GM08714 (cell line): ENCODE results near the gene PAPLN.

Source experiments
- H3K4me3 ChIP-seq: fragments of 200-500 bp; sonication (Bioruptor generic); 2 replicates; pipeline ENCODE4 v1.5.1; 2014; ENCODE audit warnings: mild to moderate bottlenecking, low read length, inconsistent platforms
- ZNF274 ChIP-seq: IDR thresholded peaks from 2 replicates; pipeline ENCODE4 v1.6.1; 2012; ENCODE audit warnings: mild to moderate bottlenecking, low read depth, low read length

Gene PAPLN

DNA sequence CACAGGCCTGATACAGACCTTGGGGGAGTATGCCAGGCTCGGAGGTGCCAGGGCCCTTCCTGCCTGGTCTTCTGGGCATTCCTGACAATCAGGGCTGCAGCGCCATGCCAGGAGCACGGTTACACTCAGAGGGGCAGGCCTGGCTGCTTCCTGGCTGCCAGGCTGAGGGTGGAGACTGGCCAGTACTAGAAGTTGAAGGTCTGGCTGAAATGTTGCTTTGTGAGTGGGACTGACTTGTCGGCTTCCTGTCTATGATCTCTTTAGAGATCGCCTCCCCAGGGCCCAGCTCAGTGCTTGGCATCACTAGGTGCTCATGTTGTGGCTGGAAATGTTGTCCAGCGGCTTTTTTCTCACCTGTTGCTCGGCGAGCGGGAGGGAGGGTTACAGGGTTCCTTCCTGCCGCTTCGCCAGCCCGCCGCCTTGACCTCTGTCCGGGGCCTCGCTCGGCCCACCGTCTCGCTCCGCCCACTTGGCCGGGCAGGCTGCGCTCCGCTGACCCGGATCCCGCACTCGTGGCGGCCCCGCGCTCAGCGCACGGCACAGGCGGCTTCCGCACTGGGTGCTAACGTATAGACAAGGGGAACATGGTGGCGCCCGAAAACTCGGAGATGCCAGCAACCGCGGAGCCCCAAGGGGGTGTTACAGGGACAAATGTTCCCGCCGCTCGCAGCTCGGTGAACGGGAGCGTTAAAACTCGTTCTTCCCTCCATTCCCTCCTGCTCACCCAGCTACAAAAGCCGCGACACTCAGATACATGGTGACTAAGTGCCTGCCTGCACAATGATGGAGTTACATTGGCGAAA is 32.6 kb downstream of the PAPLN start:
- TF ChIP-seq ZNF274: no peak
- no peak overlapping the region; the same call in 1 of the 2 replicates for H3K4me3 ChIP-seq

DNA sequence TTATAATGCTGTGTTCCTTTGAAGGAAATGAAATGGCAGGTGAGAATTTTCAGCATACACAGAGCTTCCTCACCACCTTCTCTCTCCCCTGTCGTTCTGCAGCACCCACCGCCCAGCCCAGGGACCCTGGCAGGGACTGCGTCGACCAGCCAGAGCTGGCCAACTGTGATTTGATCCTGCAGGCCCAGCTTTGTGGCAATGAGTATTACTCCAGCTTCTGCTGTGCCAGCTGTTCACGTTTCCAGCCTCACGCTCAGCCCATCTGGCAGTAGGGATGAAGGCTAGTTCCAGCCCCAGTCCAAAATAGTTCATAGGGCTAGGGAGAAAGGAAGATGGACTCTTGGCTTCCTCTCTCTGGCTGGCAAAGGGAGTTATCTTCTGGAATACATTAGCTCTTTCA is 35.1 kb downstream of the PAPLN start:
- H3K4me3 ChIP-seq: no peak overlapping the region
- TF ChIP-seq ZNF274: no peak

DNA sequence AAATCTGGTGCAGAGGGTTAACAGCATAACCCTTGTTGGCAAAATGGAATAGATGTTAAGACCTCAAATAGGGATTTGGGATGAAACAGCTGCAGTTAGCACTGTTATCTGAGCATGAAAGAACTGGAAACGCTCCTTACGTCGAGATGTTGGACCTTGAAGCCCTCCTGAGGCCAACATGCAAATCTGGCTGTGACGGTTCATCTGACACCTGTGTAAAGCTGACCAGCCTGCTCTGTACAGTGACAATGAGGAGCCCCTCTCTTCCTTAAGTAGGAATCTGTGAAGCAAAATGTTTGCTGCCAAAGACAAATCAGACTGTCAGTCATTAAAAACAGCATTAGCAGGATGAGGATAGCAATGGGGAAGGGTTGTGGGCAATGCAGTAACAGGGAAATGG is 36.5 kb downstream of the PAPLN start:
- TF ChIP-seq ZNF274: no peak
- H3K4me3 ChIP-seq: no peak overlapping the region

DNA sequence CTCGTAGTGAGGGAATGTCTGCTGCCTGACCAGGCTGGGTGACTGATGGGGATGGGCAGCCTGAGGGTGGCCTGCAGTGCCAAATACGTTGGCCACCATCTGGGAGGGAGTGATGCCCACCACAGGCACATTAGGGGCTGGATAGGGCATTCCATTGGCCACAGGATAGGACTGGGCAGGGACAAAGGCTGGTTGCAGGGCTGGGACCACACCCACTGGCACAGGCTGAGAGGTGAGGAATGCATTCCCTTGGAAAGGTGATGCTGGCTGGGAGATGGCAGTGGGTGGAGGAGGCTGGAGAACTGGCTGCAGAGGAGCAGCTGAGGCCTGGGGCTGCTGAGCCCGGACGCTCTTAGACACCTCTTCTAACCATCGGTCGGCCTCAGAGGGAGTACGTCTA is 39.5 kb downstream of the PAPLN start:
- H3K4me3 ChIP-seq: no peak overlapping the region
- no peak for TF ChIP-seq ZNF274

DNA sequence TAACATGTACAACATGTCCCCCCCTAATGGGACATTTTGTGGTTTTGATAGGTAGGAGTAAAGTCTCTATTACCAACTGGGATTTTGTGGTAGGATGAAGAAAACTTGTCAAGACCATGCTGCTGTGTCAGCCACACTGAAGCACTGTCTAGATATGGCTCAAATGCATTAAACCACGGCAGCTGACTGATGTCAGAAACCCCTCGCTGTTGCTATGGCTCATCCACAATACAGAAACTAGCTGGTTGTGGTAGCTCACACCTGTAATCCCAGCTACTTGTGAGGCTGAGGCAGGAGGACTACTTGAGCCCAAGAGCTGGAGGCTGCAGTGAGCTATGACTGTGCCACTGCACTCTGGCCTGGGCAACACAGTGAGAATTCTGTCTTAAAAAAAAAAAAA is 40.1 kb downstream of the PAPLN start:
- no peak overlapping the region for H3K4me3 ChIP-seq
- no peak for TF ChIP-seq ZNF274

DNA sequence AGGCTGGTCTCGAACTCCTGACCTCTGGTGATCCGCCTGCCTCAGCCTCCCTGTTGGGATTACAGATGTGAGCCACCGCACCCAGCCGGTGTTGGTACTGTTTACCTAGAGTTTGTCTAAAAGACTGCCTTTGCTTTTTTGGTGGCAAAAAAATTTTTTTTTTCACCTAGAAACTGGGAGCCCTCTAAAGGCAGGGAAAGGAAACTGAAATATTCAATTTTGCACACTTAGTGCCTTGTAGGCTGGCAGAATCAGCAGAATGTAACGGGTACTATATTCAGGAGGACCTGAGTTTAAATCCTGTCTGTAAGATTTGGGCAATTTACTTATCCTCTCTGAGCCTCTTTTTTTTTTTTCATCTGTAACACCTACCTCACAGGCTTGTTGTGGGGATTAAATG is 43.6 kb downstream of the PAPLN start:
- no peak for TF ChIP-seq ZNF274
- H3K4me3 ChIP-seq: no peak overlapping the region

DNA sequence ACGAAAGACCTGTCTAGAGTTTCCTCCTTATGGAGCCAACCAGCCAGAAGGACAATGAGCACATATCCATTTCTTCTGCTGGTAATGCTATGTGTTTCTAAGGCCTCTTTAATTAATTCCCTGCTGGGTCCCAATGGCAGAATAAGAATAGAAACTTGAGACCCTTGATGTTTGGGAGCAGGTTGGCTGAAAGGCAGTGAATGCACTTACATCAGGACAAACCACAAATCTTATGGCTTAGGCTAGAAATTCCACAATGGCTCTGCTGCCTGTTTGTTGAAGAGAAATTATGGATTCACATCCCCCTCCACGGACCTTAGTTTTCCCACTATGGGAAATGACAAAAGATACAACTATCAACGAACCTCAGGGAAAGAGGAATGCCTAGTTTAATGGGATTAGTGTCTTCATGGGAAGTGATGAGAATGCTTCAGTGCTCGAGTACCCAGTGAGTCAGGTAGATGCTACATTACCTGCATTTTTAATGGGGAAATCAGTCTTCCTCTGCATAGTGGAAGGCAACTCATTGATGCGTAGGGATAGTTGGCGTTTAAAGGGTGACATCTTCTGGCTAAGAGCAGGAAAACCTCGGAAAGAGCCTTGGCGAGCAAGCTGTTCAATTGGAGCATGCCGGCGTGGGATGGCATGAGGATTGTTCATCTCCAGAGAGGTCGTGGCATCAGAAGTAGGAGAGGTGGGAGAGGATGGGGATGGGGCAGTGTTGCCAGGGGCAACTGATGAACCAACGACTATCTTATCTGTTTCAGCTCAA is 46.5 kb downstream of the PAPLN start:
- H3K4me3 ChIP-seq: no peak overlapping the region
- no peak for TF ChIP-seq ZNF274

DNA sequence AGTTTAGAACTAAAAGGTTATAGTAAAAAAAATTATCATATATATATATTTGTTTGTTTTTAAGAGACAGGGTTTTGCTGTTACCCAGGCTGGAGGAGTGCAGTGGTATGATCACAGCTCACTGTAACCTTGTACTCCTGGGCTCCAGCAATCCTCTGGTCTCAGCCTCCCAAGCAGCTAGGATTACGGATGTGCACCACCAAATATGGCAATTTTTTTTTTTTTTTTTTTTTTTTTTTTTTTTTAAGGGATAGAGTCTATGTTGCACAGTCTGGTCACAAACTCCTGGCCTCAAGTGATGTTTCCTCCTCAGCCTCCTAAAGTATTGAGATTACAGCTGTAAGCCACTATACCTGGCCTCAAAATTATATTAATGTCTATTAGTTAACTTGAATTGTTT is 48.7 kb downstream of the PAPLN start:
- no peak for TF ChIP-seq ZNF274

DNA sequence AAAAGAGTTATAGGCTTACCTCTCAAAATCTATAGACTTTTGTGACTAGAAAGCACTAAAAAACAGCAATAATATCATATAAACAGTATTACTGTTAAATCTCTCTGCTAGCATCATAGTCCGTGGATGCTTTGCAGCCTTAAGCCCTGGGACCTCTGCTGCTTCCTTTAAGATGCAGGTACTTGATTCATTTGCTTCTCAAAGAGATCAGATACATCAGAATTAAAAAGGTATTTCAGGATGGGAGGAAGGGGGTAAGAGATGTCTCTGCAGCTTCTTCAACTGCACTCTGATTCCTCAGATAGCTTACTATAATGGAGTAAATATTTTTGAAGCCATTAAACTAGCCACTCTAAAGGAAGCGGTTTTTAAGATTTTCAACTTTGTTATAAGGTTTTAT is 49.3 kb downstream of the PAPLN start:
- no peak for TF ChIP-seq ZNF274
- no peak overlapping the region for H3K4me3 ChIP-seq

More for the DNA sequence above, 48.7 kb downstream of the PAPLN start:
- H3K4me3 ChIP-seq: no peak overlapping the region

DNA sequence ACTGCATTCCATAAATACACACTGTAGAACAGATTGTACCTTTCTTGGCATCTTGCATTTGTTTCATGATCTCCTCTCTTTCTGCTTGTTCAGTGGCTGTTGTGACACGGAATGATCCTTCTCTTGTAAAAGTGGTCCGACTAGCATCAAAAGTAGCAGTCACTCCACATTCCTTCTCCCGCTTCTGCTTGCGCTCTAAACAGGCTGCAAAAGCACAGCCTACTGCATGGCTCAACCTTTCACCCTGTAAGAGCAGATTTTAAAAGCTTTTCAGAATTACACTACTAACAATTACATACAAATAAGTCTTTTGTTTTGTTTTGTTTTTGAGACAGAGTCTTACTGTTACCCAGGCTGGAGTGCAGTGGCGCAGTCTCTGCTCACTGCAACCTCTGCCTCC is 49.8 kb downstream of the PAPLN start:
- no peak for TF ChIP-seq ZNF274
- H3K4me3 ChIP-seq: no peak overlapping the region

DNA sequence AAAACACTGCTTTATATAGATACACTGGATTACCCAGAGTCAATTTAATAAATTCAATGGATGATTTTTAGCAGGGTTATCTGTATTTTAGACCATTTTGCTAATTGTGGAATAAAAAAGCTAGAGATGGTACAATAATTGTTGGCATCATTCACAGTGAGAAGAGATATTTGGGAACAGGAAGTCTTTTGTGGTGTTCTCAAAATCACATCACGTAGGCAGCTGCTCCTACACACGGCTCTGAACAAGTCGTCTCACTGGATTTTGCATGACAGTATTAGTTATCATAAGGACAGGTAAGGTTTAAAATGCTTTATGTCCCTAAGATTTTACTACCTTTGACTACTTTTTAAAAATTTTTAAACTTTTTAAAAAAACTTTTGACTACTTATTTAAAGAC is 52.0 kb downstream of the PAPLN start:
- no peak overlapping the region for H3K4me3 ChIP-seq
- TF ChIP-seq ZNF274: no peak

DNA sequence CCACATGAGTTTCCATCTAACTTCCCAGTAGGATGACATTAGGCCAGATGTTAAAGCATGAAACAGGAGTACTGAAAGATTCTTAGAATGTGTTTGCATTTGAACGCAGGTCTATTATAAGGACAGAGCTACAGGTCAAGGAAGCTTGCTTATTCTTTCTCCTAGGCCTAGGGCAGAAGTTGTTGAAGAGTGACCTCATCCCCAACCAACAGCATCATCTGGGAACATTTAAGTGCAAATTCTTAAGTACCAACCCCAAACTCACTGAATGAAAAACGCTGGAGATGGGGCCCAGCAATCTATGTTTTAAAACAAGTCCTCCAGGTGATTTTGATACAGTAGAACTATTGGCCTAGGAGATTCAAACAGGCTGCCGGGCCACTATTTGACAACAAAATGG is 52.4 kb downstream of the PAPLN start:
- H3K4me3 ChIP-seq: no peak overlapping the region
- no peak for TF ChIP-seq ZNF274

DNA sequence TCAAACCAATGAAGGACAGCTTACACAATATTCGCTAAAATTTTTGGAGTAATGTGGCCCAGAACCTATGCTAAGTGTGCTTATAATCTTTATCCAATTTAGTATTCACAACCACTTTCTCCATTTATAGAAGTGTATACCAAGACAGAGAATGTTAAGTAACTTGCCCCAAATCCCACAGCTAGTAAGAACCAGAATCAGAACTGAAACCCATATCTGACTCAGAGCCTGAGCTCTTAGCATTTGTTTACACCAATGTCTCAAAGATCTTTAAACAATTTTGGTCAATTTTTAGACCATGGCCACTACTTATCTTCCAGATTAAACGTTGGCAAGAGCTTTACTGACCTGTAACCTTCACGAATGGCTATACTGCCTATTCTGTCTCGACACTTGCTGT is 53.0 kb downstream of the PAPLN start:
- TF ChIP-seq ZNF274: no peak
- no peak overlapping the region for H3K4me3 ChIP-seq

DNA sequence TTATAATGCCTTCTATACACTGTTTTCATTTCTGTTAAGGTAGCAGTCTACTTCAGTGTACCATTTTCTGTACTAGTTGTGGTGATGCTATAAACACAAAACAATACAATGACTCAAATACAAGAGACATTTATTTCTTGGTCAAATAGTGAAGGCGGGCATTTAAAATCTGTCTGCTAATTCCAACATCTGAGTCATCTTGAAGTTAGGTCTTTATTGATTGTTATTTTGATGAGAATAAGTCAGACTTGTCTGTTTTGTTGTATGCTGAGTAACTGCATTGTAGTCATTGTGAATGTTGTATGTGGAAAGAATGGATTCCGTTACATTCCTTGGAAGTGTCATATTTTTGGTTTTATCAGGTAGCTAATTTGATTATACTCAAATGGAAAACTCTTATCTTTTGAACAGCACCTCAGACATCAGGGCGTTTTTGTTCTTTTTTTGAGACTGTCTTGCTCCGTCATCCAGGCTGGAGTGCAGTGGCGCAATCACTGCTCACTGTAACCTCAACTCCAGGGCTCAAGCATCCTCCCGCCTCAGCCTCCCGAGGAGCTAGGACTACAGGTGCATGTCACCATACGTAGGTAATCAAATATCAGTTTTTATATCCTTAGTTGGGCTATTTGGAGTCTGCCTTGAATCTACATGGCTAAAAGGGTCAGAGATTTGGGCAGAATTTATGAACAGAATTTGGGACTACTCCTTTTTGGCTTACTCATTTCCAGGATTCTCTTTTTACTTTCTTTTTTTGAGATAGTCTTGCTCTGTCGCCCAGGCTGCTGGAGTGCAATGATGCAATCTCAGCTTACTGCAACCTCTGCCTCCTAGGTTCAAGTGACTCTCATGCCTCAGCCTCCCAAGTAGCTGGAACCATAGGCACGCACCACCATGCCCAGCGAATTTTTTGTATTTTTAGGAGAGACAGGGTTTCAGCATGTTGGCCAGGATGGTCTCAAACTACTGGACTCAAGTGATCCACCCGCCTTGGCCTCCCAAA is 56.8 kb downstream of the PAPLN start:
- no peak overlapping the region for H3K4me3 ChIP-seq
- TF ChIP-seq ZNF274: no peak
